Measurements from ENCODE around the gene ME3. TPM values are rescaled to one million over a fixed set of nuclear protein-coding genes. Genes with fewer than 3 reads are reported as not detected.

ME3 gene
- total RNA-seq, 1 donor from 2014 or later, result 1.3 TPM

- POLR2A ChIA-PET, result no interaction called here
- intact Hi-C loops (cut with micrococcal nuclease), result no loop called here
Measured at GRCh38 chr11:86499723-86500129, 172.7 kb downstream of the ME3 start.

GRCh38 chr11:86497836-86498235, 174.6 kb downstream of the ME3 start:
- ChIA-PET POLR2A (no interaction called here), CTCF (no interaction called here)
- no peaks in the 10 kb centered on the region for H3K36me3 Mint-ChIP-seq (ENCODE audit: low read depth)
- no peaks in the 10 kb centered on the region for H3K9me3 Mint-ChIP-seq
- H3K27me3 Mint-ChIP-seq, result peaks cover 3% of the 10 kb centered on the region
- TF ChIP-seq, protein P1, sequence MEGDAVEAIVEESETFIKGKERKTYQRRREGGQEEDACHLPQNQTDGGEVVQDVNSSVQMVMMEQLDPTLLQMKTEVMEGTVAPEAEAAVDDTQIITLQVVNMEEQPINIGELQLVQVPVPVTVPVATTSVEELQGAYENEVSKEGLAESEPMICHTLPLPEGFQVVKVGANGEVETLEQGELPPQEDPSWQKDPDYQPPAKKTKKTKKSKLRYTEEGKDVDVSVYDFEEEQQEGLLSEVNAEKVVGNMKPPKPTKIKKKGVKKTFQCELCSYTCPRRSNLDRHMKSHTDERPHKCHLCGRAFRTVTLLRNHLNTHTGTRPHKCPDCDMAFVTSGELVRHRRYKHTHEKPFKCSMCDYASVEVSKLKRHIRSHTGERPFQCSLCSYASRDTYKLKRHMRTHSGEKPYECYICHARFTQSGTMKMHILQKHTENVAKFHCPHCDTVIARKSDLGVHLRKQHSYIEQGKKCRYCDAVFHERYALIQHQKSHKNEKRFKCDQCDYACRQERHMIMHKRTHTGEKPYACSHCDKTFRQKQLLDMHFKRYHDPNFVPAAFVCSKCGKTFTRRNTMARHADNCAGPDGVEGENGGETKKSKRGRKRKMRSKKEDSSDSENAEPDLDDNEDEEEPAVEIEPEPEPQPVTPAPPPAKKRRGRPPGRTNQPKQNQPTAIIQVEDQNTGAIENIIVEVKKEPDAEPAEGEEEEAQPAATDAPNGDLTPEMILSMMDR (IDR thresholded peaks at IDR 0.05), result no peak
- ATAC-seq (ENCODE audit: low read depth) (no peak), DNase-seq (no peak)
- H3K4me1 Mint-ChIP-seq, result no peaks in the 10 kb centered on the region
- no peak overlapping the region for H3K27ac Mint-ChIP-seq
- intact Hi-C loops (cut with micrococcal nuclease), result no loop called here
- H3K4me3 Mint-ChIP-seq, result no peak overlapping the region

More at GRCh38 chr11:86499723-86500129, 172.7 kb downstream of the ME3 start:
- Mint-ChIP-seq H3K27me3 (peaks cover 3% of the 10 kb centered on the region), H3K27ac (no peak overlapping the region), H3K4me1 (no peaks in the 10 kb centered on the region), H3K4me3 (no peak overlapping the region), H3K36me3 (ENCODE audit: low read depth) (no peaks in the 10 kb centered on the region), H3K9me3 (no peaks in the 10 kb centered on the region)
- CTCF ChIA-PET, result no interaction called here
- no peak for ATAC-seq (ENCODE audit: low read depth)
- TF ChIP-seq, protein P1 (IDR thresholded peaks at IDR 0.05), result no peak
- no peak for DNase-seq

- CTCF ChIA-PET, result no interaction called here
- ATAC-seq (ENCODE audit: low read depth), result no peak
Measured at GRCh38 chr11:86497310-86497709, 175.1 kb downstream of the ME3 start.

GRCh38 chr11:86495351-86495750, 177.1 kb downstream of the ME3 start:
- Mint-ChIP-seq H3K9me3 (no peaks in the 10 kb centered on the region), H3K4me3 (no peak overlapping the region), H3K27ac (no peak overlapping the region), H3K27me3 (peaks cover 3% of the 10 kb centered on the region), H3K4me1 (no peaks in the 10 kb centered on the region), H3K36me3 (ENCODE audit: low read depth) (no peaks in the 10 kb centered on the region)
- DNase-seq, result no peak
- TF ChIP-seq, protein P1 (IDR thresholded peaks at IDR 0.05), result no peak
- CTCF ChIA-PET, result no interaction called here
- POLR2A ChIA-PET, result no interaction called here
- intact Hi-C loops (cut with micrococcal nuclease), result no loop called here
- ATAC-seq (ENCODE audit: low read depth), result no peak

More at GRCh38 chr11:86497310-86497709, 175.1 kb downstream of the ME3 start:
- H3K27me3 Mint-ChIP-seq, result peaks cover 3% of the 10 kb centered on the region
- no peak for DNase-seq
- intact Hi-C loops (cut with micrococcal nuclease), result no loop called here
- no peak overlapping the region for H3K27ac Mint-ChIP-seq
- H3K4me1 Mint-ChIP-seq, result no peaks in the 10 kb centered on the region
- TF ChIP-seq, protein P1 (IDR thresholded peaks at IDR 0.05), result no peak
- no peaks in the 10 kb centered on the region for H3K36me3 Mint-ChIP-seq (ENCODE audit: low read depth)
- POLR2A ChIA-PET, result no interaction called here
- no peaks in the 10 kb centered on the region for H3K9me3 Mint-ChIP-seq
- no peak overlapping the region for H3K4me3 Mint-ChIP-seq

DNA sequence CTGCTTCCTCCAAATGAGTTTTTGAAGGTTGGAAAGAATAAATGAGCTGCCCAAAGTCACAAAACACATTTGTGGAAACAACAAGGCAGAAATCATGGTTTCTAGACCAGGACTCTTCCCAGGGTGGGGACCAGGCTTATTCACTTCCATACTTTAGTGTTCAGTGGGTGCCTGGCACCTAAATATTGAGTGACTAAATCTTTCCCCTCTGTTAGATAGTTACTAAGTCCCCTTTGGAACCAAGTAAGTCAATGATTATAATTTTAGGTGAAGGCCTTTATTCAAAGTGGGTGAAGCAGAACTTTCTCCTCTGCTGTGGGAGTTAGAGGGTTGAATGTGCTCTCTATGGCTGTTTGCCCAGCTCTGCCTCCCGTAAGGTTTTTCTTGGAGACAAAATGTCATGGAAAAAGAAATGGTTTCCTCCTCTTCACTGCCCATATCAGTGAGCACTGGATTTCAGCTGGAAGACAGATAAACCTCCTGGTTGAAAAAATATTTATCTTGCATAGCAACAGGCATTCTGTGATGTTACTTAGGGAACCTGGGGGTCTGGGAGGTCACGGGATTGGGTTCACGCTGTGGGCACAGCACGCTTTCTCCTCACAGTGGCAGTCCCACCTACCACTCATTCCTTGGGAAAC, 179.9 kb downstream of the ME3 start:
- TF ChIP-seq, protein P1 (IDR thresholded peaks at IDR 0.05), result no peak
- H3K4me3 Mint-ChIP-seq, result no peak overlapping the region
- intact Hi-C loops (cut with micrococcal nuclease), result no loop called here
- ChIA-PET CTCF (interaction anchor here (1.0 kb wide), 1 partner anchor 33 kb away, joined by 4 read pairs; no protein-coding TSS in a partner anchor), POLR2A (no interaction called here)
- no peaks in the 10 kb centered on the region for H3K9me3 Mint-ChIP-seq
- H3K27ac Mint-ChIP-seq, result no peak overlapping the region
- no peaks in the 10 kb centered on the region for H3K4me1 Mint-ChIP-seq
- H3K36me3 Mint-ChIP-seq (ENCODE audit: low read depth), result no peaks in the 10 kb centered on the region
- no peaks in the 10 kb centered on the region for H3K27me3 Mint-ChIP-seq
- ATAC-seq (ENCODE audit: low read depth) (no peak), DNase-seq (no peak)

Data from activated B cell treated with CpG ODN at 0.5 μM for 24 hours (primary cell).